Measurements from ENCODE around the gene VEZT.

- no peak for TF ChIP-seq TSHZ2 (CRISPR knock-in tag; IDR thresholded peaks at IDR 0.05)
- no peak for TF ChIP-seq ZFP3 (CRISPR knock-in tag; IDR thresholded peaks at IDR 0.05)
- no peak for TF ChIP-seq ESRRG (CRISPR knock-in tag; IDR thresholded peaks at IDR 0.05)
- TF ChIP-seq PATZ1 (CRISPR knock-in tag; IDR thresholded peaks at IDR 0.05; ENCODE audit: borderline replicate concordance): no peak
- no peak for TF ChIP-seq BACH2 (CRISPR knock-in tag; IDR thresholded peaks at IDR 0.05; ENCODE audit: borderline replicate concordance)
- no peak for TF ChIP-seq ZNF8 (CRISPR knock-in tag; IDR thresholded peaks at IDR 0.05)
- no peak for TF ChIP-seq SNAI2 (CRISPR knock-in tag; IDR thresholded peaks at IDR 0.05)
- no peak for TF ChIP-seq ISL1 (CRISPR knock-in tag; IDR thresholded peaks at IDR 0.05)
- no peak for TF ChIP-seq POU6F1 (CRISPR knock-in tag; IDR thresholded peaks at IDR 0.05; ENCODE audit: borderline replicate concordance, low read depth)
Measured at GRCh38 chr12:95169368-95169767, 48.2 kb upstream of the VEZT start.

All from SK-N-SH treated with all-trans-retinoic acid at 6 μM for 48 hours (cell line).